ENCODE data around the gene PPIE.
"Not testable (repeated sequence)": the region's sequence is repeated elsewhere in the genome, so short reads cannot be mapped to it uniquely, and the experiment has no call there.

PPIE gene

GRCh38 chr1:39758556-39759435, 20.1 kb downstream of the PPIE start:
- DNase-seq: no peak

- no peak for DNase-seq
Measured at GRCh38 chr1:39759436-39759726, 20.7 kb downstream of the PPIE start.

- no peak for DNase-seq
Measured at GRCh38 chr1:39760074-39761008, 21.7 kb downstream of the PPIE start.

DNA sequence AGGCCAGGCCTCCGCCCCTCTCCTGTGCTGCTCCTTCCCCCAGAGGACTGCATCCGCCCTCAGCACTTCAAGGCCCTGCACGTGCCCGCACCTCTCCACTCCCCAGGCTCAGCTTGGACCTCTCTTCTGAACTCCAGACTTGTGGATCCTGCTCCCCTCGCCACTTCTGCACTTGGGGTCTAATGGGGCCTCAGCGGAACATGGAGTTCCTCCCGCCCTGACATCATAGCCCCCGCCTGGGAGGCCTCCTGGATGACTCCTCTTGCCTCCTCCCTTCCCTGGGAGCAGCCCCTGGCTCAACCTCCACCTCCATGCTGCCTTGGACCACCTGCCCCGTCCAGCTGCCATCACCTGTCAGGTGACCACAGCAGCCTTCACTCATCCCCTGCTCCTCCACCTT, 22.3 kb downstream of the PPIE start:
- no peak for DNase-seq

DNA sequence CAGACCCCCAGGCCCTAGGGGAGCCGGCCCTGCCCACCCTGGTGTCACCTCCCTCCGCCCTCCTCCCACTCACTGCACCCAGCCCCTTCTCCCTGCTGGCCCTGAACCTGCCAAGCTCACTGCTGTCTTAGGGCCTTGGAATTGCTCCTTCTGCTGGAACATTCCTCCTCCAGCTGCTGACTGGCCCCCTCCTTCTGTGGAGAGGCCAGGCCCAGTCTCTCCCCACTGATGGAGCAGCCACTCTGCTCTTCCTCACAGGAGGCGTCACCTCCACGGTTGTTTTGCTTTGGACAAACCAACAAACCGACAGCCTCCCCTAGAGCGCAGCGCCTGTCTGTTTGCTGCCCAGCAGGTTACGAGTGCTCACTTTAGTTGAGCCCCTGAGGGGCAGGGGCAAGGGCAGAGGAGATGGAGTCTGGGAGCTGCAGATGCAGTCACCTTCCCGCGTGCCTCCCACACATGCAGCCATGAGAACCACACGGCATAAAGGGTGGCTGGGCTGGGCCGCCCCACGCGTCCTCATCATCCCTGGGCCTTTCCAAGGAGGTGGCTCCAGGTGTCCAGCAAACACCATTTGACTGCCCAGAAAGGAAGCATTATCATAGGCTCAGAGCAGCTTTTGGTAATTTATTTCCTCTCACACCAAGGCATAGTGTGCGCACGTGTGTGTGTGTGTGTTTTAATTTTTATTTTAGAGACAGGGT, 23.0 kb downstream of the PPIE start:
- no peak for DNase-seq

GRCh38 chr1:39762550-39763540, 24.2 kb downstream of the PPIE start:
- no peak for DNase-seq

DNA sequence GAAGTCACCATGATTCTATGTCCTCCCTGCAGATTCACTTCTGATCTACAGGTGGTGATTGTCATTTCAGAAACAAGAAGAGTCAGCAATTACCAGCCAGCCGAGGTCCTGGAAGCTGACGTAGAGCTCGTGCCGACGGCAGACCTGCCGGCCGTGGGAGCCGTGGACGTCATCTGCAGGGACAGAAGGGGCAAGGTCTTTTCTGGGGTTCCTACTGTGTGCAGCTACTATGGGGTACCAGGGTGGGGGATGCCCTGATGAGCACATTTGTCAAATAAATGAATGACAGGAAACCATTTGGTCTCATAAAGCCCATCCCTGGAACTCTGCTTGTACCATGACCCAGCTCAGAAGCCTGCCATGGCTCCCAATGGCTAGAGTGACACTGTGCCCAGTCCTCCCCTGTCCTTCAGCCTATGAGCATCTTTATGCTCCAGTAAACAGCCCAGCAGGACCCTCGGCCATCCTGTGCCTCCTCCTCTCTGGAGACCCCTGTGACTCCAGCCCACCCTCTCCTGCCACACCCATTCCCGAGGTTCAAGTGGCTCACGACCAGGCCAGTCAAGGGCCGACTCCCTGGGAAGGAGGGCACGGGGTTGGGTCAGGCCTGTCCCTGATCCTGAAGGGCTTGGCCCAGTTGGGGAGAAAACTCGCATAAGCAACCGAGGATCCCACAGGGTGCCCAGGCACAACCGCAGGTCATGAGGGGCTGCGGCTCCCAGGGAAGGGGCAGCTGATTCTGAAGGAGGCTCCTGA, 25.1 kb downstream of the PPIE start:
- DNase-seq: not testable (repeated sequence)

GRCh38 chr1:39764512-39764911, 25.8 kb downstream of the PPIE start:
- not testable (repeated sequence) for DNase-seq

GRCh38 chr1:39766466-39766865, 27.8 kb downstream of the PPIE start:
- not testable (repeated sequence) for DNase-seq

GRCh38 chr1:39769502-39769901, 30.8 kb downstream of the PPIE start:
- not testable (repeated sequence) for DNase-seq

DNA sequence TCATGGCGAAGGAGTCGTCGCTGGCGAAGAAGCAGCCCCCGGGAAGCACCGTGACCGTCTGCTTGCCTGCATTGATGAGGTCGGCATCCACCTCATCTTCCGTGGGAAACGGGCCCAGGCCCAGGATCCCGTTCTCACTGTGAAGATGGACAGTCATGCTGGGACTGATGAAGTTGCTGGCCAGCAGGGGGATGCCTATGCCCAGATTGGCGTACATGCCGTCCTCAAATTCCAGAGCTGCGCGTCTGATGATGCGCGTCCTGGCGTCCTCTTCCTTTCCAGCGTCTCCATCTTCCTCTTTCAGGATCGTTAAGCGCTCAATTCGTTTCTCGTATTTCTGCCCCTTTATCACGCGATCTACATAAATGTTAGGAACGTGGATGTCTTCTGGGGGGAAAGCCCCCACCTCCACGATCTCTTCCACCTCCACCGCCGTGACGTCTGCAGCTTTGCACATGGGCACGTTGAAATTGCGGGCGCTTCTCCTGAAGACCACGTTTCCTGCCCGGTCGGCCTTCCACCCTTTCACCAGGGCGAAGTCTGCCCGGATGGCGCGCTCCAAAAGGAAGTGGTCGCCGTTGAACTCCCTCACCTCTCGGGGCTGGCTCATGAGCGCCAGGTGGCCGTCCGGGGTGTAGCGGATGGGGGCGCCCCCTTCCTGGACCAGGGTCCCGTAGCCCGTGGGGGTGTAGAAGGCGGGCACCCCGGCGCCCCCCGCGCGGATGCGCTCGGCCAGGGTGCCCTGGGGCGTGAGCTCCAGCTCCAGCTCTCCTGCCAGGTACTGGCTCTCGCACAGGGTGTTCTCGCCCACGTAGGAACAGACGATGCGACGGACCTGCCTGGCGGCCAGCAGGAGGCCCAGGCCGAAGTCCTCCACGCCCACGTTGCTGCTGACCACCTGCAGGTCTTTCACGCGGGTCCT, 31.7 kb downstream of the PPIE start:
- not testable (repeated sequence) for DNase-seq

- not testable (repeated sequence) for DNase-seq
Measured at GRCh38 chr1:39771022-39771532, 32.4 kb downstream of the PPIE start, which contains the start of gene OXCT2. Gene OXCT2 (minus strand): TSS chr1:39771348. CDS start chr1:39771255, 93 bp downstream.

DNA sequence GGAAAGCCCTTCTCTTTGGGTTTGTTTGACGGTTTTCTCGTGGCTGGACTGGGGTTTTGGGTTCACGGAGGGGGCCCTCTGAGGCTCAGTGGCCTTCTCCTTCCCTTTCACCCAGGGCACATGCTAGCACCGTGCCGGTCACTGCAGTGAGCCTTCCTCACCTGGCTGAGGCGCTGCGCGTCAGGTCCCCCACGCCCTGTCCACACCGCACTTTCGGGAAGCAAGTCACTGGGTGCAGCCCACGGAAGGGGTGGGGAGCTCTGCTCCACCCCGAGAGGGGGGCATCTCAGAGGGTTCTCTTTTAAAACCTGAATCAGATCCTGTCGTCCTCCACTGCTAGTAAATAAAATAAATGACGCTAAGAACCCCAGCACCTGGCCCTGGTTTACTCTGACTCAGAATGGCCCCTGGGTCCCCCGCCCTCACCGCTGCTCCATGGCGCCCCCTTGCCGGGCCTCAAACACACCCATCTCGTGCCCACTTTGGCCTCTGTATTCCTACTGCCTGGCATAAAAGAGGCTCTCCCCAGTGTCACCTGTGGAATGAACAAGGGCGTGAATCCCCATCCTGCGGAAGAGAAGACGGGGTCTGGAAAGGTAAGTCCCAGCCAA, 34.8 kb downstream of the PPIE start:
- not testable (repeated sequence) for DNase-seq

DNA sequence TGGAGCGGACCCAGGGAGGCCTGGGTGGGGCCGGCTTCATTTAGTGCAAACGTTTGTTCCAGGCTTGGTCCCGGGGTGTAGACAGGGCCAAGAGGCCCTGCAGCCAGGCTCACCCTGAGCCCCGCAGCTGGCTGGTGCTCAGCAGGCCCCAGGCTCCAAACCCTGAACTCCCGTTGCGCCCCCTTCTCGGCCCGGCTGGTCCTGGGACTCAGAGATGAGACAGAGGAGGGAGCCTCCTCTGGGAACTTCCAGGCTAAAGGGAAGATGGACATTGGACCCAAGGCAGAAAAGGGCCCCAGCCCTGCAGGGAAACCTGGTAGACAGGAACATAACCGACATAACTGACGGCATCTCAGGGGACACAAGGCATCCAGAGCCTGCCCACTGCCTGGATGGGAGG, 36.5 kb downstream of the PPIE start:
- not testable (repeated sequence) for DNase-seq

GRCh38 chr1:39775676-39776399, 37.2 kb downstream of the PPIE start:
- not testable (repeated sequence) for DNase-seq

DNA sequence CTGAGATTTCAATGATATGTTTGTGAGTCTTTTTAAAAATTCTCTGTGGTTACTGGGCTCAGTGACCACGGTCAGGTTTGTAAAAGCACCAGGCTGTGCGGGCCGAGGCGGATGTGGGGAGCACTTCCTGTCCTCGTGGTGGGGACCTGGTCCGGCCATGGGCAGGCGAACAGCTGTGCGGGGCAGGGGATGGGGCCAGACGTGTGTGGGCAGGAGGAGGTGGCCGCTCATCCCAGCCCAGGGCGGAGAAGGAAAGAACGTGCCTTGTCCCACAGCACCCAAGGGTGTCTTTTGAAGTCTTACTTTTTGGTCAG, 37.7 kb downstream of the PPIE start:
- DNase-seq: no peak

DNA sequence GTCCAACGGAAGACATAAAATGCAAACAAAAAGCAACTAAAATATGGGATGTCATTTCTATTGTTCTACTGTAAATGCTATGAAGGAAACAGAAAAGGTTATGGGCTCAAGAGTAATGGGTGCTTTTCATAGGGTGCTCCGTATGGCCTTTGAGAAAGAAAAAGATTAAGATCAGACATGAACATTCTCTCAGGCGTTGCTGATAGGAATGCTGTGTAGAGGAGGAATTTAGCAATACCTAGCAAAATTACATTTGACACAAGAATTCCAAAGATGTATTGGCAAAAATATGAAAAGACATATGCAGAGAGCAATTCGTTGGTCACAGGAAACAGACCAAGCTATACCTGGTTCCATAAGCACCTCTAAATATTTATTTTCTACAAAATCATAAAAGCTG, 38.2 kb downstream of the PPIE start:
- DNase-seq: no peak

DNA sequence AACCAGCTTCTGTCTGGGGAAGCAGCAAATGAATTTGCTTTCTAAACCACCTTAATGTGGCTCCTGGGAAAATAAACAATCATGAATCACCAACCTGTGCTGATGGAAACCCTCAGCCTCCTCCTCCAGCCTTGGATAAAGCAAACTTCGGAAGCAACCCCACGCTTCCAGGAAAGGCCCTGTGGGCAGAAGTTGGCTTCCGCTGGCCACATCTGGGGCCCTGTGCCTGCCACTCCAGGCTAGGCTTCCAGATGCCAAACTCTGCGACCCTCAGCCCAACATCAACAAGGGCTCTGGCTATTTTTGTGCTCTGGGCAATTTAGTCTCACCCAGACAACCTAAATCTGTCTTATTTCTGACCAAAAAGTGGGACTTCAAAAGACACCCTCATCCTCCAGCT, 38.6 kb downstream of the PPIE start:
- no peak for DNase-seq

GRCh38 chr1:39777896-39778295, 39.2 kb downstream of the PPIE start:
- not testable (repeated sequence) for DNase-seq

Data from cerebellar nuclear complex (tissue), 1 donor.